Astrocyte (in vitro differentiated cells and primary cell): ENCODE results near the gene PCCA. TPM values are rescaled to one million over a fixed set of nuclear protein-coding genes. Genes with fewer than 3 reads are reported as not detected.

Source experiments
- DNase-seq: peaks from one replicate; pipeline ENCODE4 v3.0.0-alpha.2; 2010; ENCODE audit warnings: low read depth
- FAIRE-seq: peaks from 2 replicates; lab custom pipeline; 2011; peaks lifted over from hg19 to GRCh38; lab: Jason Lieb, UNC
- H2AFZ ChIP-seq: 2 replicates; pipeline ENCODE4 v1.6.0; 2012; ENCODE audit warnings: low read depth, low read length, inconsistent platforms
- H3K27ac ChIP-seq: 2 replicates; pipeline ENCODE4 v1.5.1; 2011; ENCODE audit warnings: low read depth, low read length, inconsistent platforms
- H3K27me3 ChIP-seq: 2 replicates; pipeline ENCODE4 v1.6.0; 2011; ENCODE audit warnings: low read length, inconsistent platforms; ENCODE audit not compliant: insufficient read depth
- H3K36me3 ChIP-seq: 2 replicates; pipeline ENCODE4 v1.5.1; 2011; ENCODE audit warnings: low read length, inconsistent platforms; ENCODE audit not compliant: insufficient read depth
- H3K4me1 ChIP-seq: 2 replicates; pipeline ENCODE4 v1.5.1; 2011; ENCODE audit warnings: low read length, inconsistent platforms; ENCODE audit not compliant: insufficient read depth
- H3K4me2 ChIP-seq: 2 replicates; pipeline ENCODE4 v1.6.0; 2012; ENCODE audit warnings: low read length, inconsistent platforms
- H3K4me3 ChIP-seq: 2 replicates; pipeline ENCODE4 v1.5.1; 2011; ENCODE audit warnings: low read depth, mild to moderate bottlenecking, low read length, inconsistent platforms; ENCODE audit not compliant: insufficient read depth
- H3K79me2 ChIP-seq: 2 replicates; pipeline ENCODE4 v1.6.0; 2012; ENCODE audit warnings: mild to moderate bottlenecking, low read length, inconsistent platforms; ENCODE audit not compliant: insufficient read depth
- H3K9ac ChIP-seq: 2 replicates; pipeline ENCODE4 v1.6.0; 2012; ENCODE audit warnings: mild to moderate bottlenecking, low read length, inconsistent platforms
- H3K9me3 ChIP-seq: 2 replicates; pipeline ENCODE4 v1.5.1; 2012; ENCODE audit warnings: low read depth, mild to moderate bottlenecking, low read length, inconsistent platforms; ENCODE audit not compliant: insufficient read depth
- H4K20me1 ChIP-seq: 2 replicates; pipeline ENCODE4 v1.6.0; 2012; ENCODE audit warnings: low read length, inconsistent platforms; ENCODE audit not compliant: insufficient read depth
- H3K27ac Mint-ChIP-seq: one replicate; pipeline ENCODE4 v1.8.0; 2021; ENCODE audit warnings: mild to moderate bottlenecking, mixed read lengths; ENCODE audit not compliant: unreplicated experiment
- H3K27me3 Mint-ChIP-seq: one replicate; pipeline ENCODE4 v1.8.0; 2021; ENCODE audit warnings: low read depth, mixed read lengths; ENCODE audit not compliant: unreplicated experiment
- H3K36me3 Mint-ChIP-seq: one replicate; pipeline ENCODE4 v1.8.0; 2021; ENCODE audit warnings: low read depth, mixed read lengths; ENCODE audit not compliant: unreplicated experiment
- H3K4me1 Mint-ChIP-seq: one replicate; pipeline ENCODE4 v1.8.0; 2021; ENCODE audit warnings: low read depth, mixed read lengths; ENCODE audit not compliant: unreplicated experiment
- H3K4me3 Mint-ChIP-seq: one replicate; pipeline ENCODE4 v1.8.0; 2021; ENCODE audit warnings: mild to moderate bottlenecking, moderate library complexity, mixed read lengths; ENCODE audit not compliant: unreplicated experiment
- H3K9me3 Mint-ChIP-seq: one replicate; pipeline ENCODE4 v1.8.0; 2021; ENCODE audit warnings: mild to moderate bottlenecking, mixed read lengths; ENCODE audit not compliant: unreplicated experiment
- CTCF ChIP-seq: IDR thresholded peaks from 2 replicates; pipeline ENCODE4 v1.5.1; 2011; ENCODE audit warnings: low read depth, mild to moderate bottlenecking, inconsistent platforms, low read length, moderate library complexity; ENCODE audit not compliant: insufficient read depth
- EZH2 ChIP-seq: IDR thresholded peaks from 2 replicates; pipeline ENCODE4 v1.6.1; 2012; ENCODE audit warnings: mild to moderate bottlenecking, low read length, inconsistent platforms; ENCODE audit not compliant: insufficient read depth
- total RNA-seq: library from RNA; stranded (reverse); gene quantifications from 2 replicates; pipeline ENCODE4 v1.2.1, GENCODE V29; 2021

Gene PCCA
- total RNA-seq, 1 donor from 2014 or later: 13.9 TPM

DNA sequence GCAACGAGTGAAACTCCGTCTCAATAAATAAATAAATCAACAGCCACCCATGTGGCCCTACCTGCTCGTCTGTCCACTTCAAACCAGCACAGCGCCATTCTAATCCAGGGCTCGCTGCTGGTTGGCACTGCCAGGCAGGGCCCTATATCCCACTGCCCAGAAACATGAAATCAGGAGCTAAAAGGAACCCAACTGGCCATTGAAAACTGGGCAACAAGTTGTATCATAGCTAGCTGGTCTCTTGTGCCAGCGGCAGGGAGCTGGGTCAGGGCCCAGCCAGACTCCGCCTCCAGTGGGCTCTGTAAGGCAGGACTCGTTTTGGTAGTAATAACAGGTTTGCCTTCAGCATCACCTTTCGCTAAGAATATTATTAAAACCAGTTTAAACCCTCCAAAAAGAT is 460.4 kb downstream of the PCCA start:
- Histone ChIP-seq H3K9ac (no peak overlapping the region), H3K4me3 (no peak overlapping the region), H2AFZ (no peak overlapping the region), H3K9me3 (no peaks in the 10 kb centered on the region), H4K20me1 (peaks cover 3% of the 10 kb centered on the region), H3K36me3 (no peaks in the 10 kb centered on the region), H3K79me2 (no peaks in the 10 kb centered on the region), H3K27me3 (no peaks in the 10 kb centered on the region), H3K27ac (no peak overlapping the region), H3K4me1 (peaks cover 5% of the 10 kb centered on the region), H3K4me2 (no peak overlapping the region)
- Mint-ChIP-seq H3K27ac (no peak overlapping the region), H3K36me3 (peaks cover 3% of the 10 kb centered on the region), H3K4me1 (no peaks in the 10 kb centered on the region), H3K9me3 (no peaks in the 10 kb centered on the region), H3K4me3 (no peak overlapping the region), H3K27me3 (peaks cover 5% of the 10 kb centered on the region)
- DNase-seq (no peak), FAIRE-seq (no peak)
- TF ChIP-seq EZH2 (no peak), CTCF (no peak)

DNA sequence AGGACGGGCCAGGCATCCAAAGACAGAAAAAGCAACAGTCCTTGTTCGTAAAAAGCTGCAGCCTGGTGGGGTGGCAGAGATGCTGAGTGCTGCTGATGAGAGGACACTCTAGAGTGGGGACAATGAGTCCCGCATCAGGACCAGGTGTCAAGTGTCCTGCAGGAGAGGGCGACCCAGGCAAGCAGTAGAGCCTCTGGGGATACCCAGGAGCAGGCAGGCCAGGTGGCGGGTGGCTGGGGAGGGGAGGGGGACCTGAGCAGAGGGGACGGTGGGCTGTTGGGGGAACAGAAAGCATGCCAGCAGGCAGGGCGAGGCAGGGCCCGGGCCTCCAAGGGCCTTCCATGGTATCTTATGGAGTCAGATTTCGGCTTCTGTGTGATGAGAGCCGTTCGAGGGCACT is 463.9 kb downstream of the PCCA start:
- FAIRE-seq: no peak
- H3K4me3 Mint-ChIP-seq: no peak overlapping the region

More for the DNA sequence above, 463.9 kb downstream of the PCCA start:
- Mint-ChIP-seq H3K4me1 (no peaks in the 10 kb centered on the region), H3K36me3 (peaks cover 3% of the 10 kb centered on the region), H3K27me3 (peaks cover 5% of the 10 kb centered on the region), H3K9me3 (no peaks in the 10 kb centered on the region), H3K27ac (no peak overlapping the region)
- no peak overlapping the region for H3K4me3 ChIP-seq
- no peaks in the 10 kb centered on the region for H3K79me2 ChIP-seq
- TF ChIP-seq EZH2: no peak
- TF ChIP-seq CTCF: no peak
- no peak overlapping the region for H3K4me2 ChIP-seq
- no peaks in the 10 kb centered on the region for H3K27me3 ChIP-seq
- no peaks in the 10 kb centered on the region for H4K20me1 ChIP-seq
- H3K36me3 ChIP-seq: no peaks in the 10 kb centered on the region
- no peak overlapping the region for H3K27ac ChIP-seq
- DNase-seq: no peak
- no peaks in the 10 kb centered on the region for H3K9me3 ChIP-seq
- H2AFZ ChIP-seq: no peak overlapping the region
- peaks cover 5% of the 10 kb centered on the region for H3K4me1 ChIP-seq
- no peak overlapping the region for H3K9ac ChIP-seq
